Calu3 (cell line): ENCODE measurements around the gene IGHMBP2. TPM values are rescaled to one million over a fixed set of nuclear protein-coding genes. Genes with fewer than 3 reads are reported as not detected.

ENCODE experiments used
- BruUV-seq: library from RNA; stranded (reverse); fragments of 400-500 nt; replicated peaks from 2 replicates; lab custom pipeline; 2021; lab: Mats Ljungman, UMichigan
- CTCF ChIA-PET: fragments of 300-600 bp; sonication (Branson Sonifier 250); formaldehyde crosslinking; loops from one replicate; lab custom pipeline; 2022; ENCODE audit warnings: antibody characterized with exemption; lab: Charles Lee
- DNase-seq: peaks from one replicate; pipeline ENCODE4 v3.0.0; 2022
- H3K27ac Mint-ChIP-seq: one replicate; pipeline ENCODE4 v1.8.0; 2022; ENCODE audit warnings: mixed read lengths; ENCODE audit not compliant: unreplicated experiment
- H3K27me3 Mint-ChIP-seq: one replicate; pipeline ENCODE4 v1.8.0; 2022; ENCODE audit warnings: mixed read lengths; ENCODE audit not compliant: unreplicated experiment
- H3K36me3 Mint-ChIP-seq: one replicate; pipeline ENCODE4 v1.8.0; 2022; ENCODE audit warnings: mild to moderate bottlenecking, moderate library complexity, mixed read lengths; ENCODE audit not compliant: insufficient read depth, unreplicated experiment
- H3K4me1 Mint-ChIP-seq: one replicate; pipeline ENCODE4 v1.8.0; 2022; ENCODE audit warnings: mild to moderate bottlenecking, low read depth, mixed read lengths; ENCODE audit not compliant: unreplicated experiment
- H3K4me3 Mint-ChIP-seq: one replicate; pipeline ENCODE4 v1.8.0; 2022; ENCODE audit warnings: mild to moderate bottlenecking, low read depth, moderate library complexity, mixed read lengths; ENCODE audit not compliant: unreplicated experiment
- H3K9me3 Mint-ChIP-seq: one replicate; pipeline ENCODE4 v1.8.0; 2022; ENCODE audit warnings: low read depth, mixed read lengths; ENCODE audit not compliant: unreplicated experiment
- CTCF ChIP-seq: fragments of 200-600 bp; IDR thresholded peaks from one replicate; pipeline ENCODE4 v1.8.0; 2022; ENCODE audit warnings: antibody characterized with exemption; ENCODE audit not compliant: unreplicated experiment
- intact Hi-C: fragments of 100-400 bp; cut with micrococcal nuclease; formaldehyde crosslinking; loops from one replicate; pipeline ENCODE4 v1.10.0; 2022; ENCODE audit not compliant: unreplicated experiment
- total RNA-seq: library from RNA; stranded (reverse); gene quantifications from 2 replicates; pipeline ENCODE4 v1.2.3, GENCODE V29; 2022

Gene IGHMBP2
- total RNA-seq, 1 experiment from 2014 or later, result 32.4 TPM

DNA sequence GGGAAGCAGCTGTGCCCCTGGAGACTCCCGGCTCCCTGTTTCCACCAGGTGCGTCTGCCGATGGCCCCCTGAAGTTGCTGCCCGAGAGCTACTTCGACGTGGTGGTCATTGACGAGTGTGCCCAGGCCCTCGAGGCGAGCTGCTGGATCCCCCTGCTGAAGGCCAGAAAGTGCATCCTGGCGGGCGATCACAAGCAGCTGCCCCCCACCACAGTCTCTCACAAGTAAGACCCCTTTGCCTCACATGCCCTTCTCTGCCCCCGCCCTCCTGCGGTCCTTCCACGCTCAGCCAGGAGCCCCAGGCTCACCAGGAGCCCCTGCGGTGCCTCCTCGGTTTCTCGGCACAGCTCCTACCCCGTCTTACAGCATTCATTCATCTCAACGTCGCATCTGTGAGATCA, 25.4 kb downstream of the IGHMBP2 start:
- no peak overlapping the region for H3K27ac Mint-ChIP-seq
- no peak for TF ChIP-seq CTCF
- no peaks in the 10 kb centered on the region for H3K27me3 Mint-ChIP-seq
- no TSS peak for BruUV-seq
- intact Hi-C loops, result no loop called here
- CTCF ChIA-PET, result no interaction called here
- no peaks in the 10 kb centered on the region for H3K4me1 Mint-ChIP-seq
- peaks cover 6% of the 10 kb centered on the region for H3K9me3 Mint-ChIP-seq
- H3K36me3 Mint-ChIP-seq, result peaks cover 14% of the 10 kb centered on the region
- DNase-seq, result no peak
- no peak overlapping the region for H3K4me3 Mint-ChIP-seq

GRCh38 chr11:68929706-68930570, 26.2 kb downstream of the IGHMBP2 start:
- CTCF ChIA-PET, result no interaction called here
- H3K27me3 Mint-ChIP-seq, result no peaks in the 10 kb centered on the region
- peaks cover 6% of the 10 kb centered on the region for H3K9me3 Mint-ChIP-seq
- no peak for DNase-seq
- BruUV-seq, result no TSS peak
- no peak overlapping the region for H3K27ac Mint-ChIP-seq
- TF ChIP-seq CTCF, result no peak
- no peak overlapping the region for H3K4me3 Mint-ChIP-seq
- H3K4me1 Mint-ChIP-seq, result no peaks in the 10 kb centered on the region
- intact Hi-C loops, result no loop called here
- H3K36me3 Mint-ChIP-seq, result peaks cover 14% of the 10 kb centered on the region

GRCh38 chr11:68930991-68931855, 27.5 kb downstream of the IGHMBP2 start:
- DNase-seq, result no peak
- no peaks in the 10 kb centered on the region for H3K9me3 Mint-ChIP-seq
- BruUV-seq, result no TSS peak
- TF ChIP-seq CTCF, result no peak
- H3K27ac Mint-ChIP-seq, result no peak overlapping the region
- H3K4me3 Mint-ChIP-seq, result no peak overlapping the region
- intact Hi-C loops, result no loop called here
- CTCF ChIA-PET, result no interaction called here
- H3K36me3 Mint-ChIP-seq, result peaks cover 14% of the 10 kb centered on the region
- no peaks in the 10 kb centered on the region for H3K27me3 Mint-ChIP-seq
- no peaks in the 10 kb centered on the region for H3K4me1 Mint-ChIP-seq

GRCh38 chr11:68931911-68932310, 28.2 kb downstream of the IGHMBP2 start:
- Mint-ChIP-seq H3K27ac (no peak overlapping the region), H3K4me1 (no peaks in the 10 kb centered on the region), H3K4me3 (no peak overlapping the region), H3K27me3 (no peaks in the 10 kb centered on the region), H3K36me3 (peaks cover 14% of the 10 kb centered on the region), H3K9me3 (no peaks in the 10 kb centered on the region)
- intact Hi-C loops, result no loop called here
- no peak for TF ChIP-seq CTCF
- BruUV-seq, result no TSS peak
- DNase-seq, result no peak
- CTCF ChIA-PET, result no interaction called here
